ENCODE data around the gene SREBF2. TPM values are rescaled to one million over a fixed set of nuclear protein-coding genes. Genes with fewer than 3 reads are reported as not detected.

The SREBF2 gene
- total RNA-seq, 2 donors from 2014 or later, result 159 to 192 TPM

DNA sequence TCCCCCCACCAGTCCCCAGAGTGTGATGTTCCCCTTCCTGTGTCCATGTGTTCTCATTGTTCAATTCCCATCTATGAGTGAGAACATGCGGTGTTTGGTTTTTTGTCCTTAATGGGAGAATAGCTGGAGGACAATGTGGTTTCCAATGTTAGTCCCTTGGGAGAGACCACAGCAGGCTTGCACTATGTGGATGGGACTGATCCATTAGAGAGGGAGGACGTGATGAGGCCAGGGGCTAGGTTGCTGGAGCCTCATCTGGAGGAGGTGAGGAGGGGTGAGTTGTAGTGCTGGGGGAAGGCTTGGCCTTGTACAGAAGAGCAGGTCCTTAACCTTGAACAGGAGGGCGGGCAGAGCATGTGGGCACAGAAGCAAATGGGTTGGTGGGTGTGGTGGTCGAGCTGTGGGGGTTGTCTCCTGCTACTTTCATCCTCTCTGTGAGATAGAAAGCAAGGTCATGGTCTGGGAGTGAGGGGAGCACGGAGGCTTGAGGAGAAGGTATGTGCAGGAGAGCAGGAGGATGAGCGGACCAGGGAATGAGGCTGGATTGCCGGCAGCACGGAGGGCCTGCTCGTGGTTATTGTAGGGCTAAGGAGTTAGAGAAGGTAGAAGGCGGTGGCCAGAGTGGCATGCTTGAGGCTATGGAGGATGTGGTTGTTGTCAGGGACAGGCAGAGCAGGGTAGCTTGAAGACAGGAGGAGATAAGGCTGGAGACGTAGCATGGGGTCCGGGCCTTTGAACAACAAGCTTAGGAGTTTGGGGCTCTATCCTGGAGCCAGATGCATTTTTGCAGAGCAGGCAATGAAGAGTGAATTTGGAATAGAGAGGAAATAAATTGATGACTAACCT, 11.2 kb upstream of the SREBF2 start:
- Histone ChIP-seq H3K27me3 (no peaks in the 10 kb centered on the region), H3K36me3 (no peaks in the 10 kb centered on the region)
- intact Hi-C loops (cut with DNase I), result loop anchor here (2.0 kb wide), 1 partner anchor 119 kb away; no protein-coding TSS in a partner anchor

DNA sequence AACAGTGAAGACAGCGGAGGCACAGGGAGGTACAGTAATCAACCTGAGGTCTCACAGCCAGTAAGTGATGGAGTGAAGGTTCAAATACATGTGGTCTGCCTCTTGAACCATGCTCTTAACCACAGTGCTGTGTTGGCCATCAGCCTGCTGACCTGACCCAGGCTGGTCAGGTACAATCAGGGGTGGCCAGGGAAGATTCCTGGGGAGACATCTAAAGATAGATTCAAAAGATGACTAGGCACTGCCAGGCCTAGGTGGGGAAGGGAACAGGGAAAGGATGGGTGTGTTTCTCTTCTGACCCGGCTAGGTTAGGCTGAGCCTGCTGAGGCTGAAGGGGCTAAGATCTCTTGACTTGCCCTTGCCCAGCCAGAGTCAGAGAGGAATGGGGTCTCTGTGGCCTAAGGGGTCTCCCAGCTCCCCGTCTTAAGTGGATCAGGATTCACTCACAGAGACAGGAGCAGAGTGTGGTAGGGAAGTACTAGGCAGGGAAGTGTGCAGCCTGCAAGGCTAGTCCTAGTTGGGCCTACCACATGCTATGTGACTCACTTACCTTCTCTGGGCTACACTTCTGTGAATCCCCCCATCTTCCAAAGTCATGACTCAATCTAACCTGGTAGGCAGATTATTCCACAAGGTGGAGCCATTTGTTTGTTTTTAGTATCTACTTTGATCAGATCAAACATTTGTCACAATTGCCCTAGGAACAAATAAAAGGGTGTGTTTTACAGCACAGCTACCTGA, 10.4 kb upstream of the SREBF2 start:
- no peak for DNase-seq
- H3K9ac ChIP-seq (ENCODE audit: low read depth in 2 of 2, low read length in 2 of 2), result no peak overlapping the region
- intact Hi-C loops (cut with DNase I), result loop anchor here (2.0 kb wide), 1 partner anchor 118 kb away; no protein-coding TSS in a partner anchor
- no peak overlapping the region for H3K4me3 ChIP-seq
- peaks cover 7% of the 10 kb centered on the region for H3K4me1 ChIP-seq
- no peak overlapping the region for H3K27ac ChIP-seq
- no peaks in the 10 kb centered on the region for H3K36me3 ChIP-seq
- TF ChIP-seq, protein P1, sequence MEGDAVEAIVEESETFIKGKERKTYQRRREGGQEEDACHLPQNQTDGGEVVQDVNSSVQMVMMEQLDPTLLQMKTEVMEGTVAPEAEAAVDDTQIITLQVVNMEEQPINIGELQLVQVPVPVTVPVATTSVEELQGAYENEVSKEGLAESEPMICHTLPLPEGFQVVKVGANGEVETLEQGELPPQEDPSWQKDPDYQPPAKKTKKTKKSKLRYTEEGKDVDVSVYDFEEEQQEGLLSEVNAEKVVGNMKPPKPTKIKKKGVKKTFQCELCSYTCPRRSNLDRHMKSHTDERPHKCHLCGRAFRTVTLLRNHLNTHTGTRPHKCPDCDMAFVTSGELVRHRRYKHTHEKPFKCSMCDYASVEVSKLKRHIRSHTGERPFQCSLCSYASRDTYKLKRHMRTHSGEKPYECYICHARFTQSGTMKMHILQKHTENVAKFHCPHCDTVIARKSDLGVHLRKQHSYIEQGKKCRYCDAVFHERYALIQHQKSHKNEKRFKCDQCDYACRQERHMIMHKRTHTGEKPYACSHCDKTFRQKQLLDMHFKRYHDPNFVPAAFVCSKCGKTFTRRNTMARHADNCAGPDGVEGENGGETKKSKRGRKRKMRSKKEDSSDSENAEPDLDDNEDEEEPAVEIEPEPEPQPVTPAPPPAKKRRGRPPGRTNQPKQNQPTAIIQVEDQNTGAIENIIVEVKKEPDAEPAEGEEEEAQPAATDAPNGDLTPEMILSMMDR (IDR thresholded peaks at IDR 0.05), result peak; percentile 67
- no peaks in the 10 kb centered on the region for H3K27me3 ChIP-seq
- no peaks in the 10 kb centered on the region for H3K9me3 ChIP-seq

More for the DNA sequence above, 11.2 kb upstream of the SREBF2 start:
- no peaks in the 10 kb centered on the region for H3K9me3 ChIP-seq
- no peak overlapping the region for H3K9ac ChIP-seq (ENCODE audit: low read depth in 2 of 2, low read length in 2 of 2)
- no peak for DNase-seq
- H3K27ac ChIP-seq, result no peak overlapping the region
- H3K4me3 ChIP-seq, result no peak overlapping the region
- TF ChIP-seq, protein P1 (IDR thresholded peaks at IDR 0.05), result no peak
- H3K4me1 ChIP-seq, result peaks cover 3% of the 10 kb centered on the region

DNA sequence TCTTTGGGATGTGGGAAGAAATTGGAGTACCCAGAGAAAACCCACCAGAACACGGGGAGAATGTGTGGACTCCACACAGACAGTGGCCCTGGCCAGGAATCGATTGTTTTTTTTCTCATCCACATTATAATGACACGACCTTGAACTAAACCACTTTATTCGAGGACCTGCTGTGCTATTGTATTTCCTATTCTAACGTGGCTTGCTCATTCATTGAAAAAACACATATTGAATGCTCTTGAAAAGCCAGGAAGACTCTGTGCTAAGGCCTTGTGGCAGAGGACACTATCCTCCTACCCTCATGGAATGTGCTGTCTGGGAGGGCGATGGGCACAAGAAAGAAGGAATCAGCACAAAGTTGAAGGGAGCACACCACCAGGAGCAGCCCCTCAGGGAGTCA, 9.1 kb upstream of the SREBF2 start:
- intact Hi-C loops (cut with DNase I), result loop anchor here (2.0 kb wide), 1 partner anchor 117 kb away; no protein-coding TSS in a partner anchor

DNA sequence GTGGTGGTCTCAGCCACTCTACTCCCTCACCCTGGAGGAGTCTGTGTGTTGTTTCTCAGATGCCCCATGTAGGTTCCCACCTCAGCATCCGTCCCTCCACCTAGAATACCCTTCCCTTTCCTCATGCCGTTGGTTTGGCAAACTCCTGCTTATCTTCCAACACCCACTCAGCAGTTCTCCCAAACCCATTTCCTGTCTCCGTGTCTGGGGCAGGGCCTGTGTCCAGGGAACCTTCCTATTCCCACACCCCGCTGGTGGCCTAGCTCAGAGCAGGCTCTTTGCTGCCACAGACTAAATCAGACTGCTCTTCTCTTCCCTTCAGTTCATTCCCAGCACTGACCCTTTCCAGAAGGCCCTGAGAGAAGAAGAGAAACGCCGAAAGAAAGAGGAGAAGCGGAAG, 7.5 kb upstream of the SREBF2 start:
- TF ChIP-seq, protein P1 (IDR thresholded peaks at IDR 0.05), result no peak
- no peak for DNase-seq

More for the DNA sequence above, 9.1 kb upstream of the SREBF2 start:
- no peak overlapping the region for H3K27ac ChIP-seq
- no peaks in the 10 kb centered on the region for H3K9me3 ChIP-seq
- TF ChIP-seq, protein P1 (IDR thresholded peaks at IDR 0.05), result no peak
- H3K9ac ChIP-seq (ENCODE audit: low read depth in 2 of 2, low read length in 2 of 2), result no peak overlapping the region
- no peaks in the 10 kb centered on the region for H3K36me3 ChIP-seq
- H3K27me3 ChIP-seq, result no peaks in the 10 kb centered on the region
- no peak overlapping the region for H3K4me3 ChIP-seq
- DNase-seq, result no peak
- H3K4me1 ChIP-seq, result peaks cover 7% of the 10 kb centered on the region

DNA sequence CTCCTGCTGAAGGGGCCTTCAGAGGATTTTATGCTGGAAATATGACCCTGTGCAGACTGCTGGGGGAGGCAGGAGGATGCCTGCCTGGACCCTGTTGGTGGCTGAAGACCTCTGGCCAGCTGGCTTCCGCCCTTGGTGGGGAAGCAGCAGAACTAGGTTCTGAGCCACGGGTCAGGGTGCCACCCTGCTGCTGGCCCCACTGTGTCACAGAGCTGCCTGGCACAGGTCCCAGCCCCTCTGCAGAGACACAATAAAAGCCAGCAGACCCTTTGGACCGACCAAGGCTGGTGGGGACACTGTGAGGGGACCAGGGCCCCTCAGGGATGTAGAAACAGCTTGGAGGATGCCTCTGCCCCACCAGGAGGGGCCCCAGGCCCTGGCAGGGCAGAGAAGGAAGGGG, 6.9 kb upstream of the SREBF2 start:
- intact Hi-C loops (cut with DNase I), result no loop called here
- TF ChIP-seq, protein P1 (IDR thresholded peaks at IDR 0.05), result no peak
- Histone ChIP-seq H3K9ac (ENCODE audit: low read depth in 2 of 2, low read length in 2 of 2) (peak overlapping the region in 1 of 2 donors; percentile 41), H3K36me3 (no peaks in the 10 kb centered on the region), H3K4me1 (peaks cover 7% of the 10 kb centered on the region), H3K4me3 (no peak overlapping the region), H3K9me3 (no peaks in the 10 kb centered on the region), H3K27ac (no peak overlapping the region), H3K27me3 (no peaks in the 10 kb centered on the region)
- no peak for DNase-seq

More for the DNA sequence above, 7.5 kb upstream of the SREBF2 start:
- Histone ChIP-seq H3K9ac (ENCODE audit: low read depth in 2 of 2, low read length in 2 of 2) (peak overlapping the region in 1 of 2 donors; percentile 41), H3K4me3 (no peak overlapping the region), H3K9me3 (no peaks in the 10 kb centered on the region), H3K4me1 (peaks cover 7% of the 10 kb centered on the region), H3K27ac (no peak overlapping the region), H3K27me3 (no peaks in the 10 kb centered on the region), H3K36me3 (no peaks in the 10 kb centered on the region)
- intact Hi-C loops (cut with DNase I), result no loop called here

All from colonic mucosa (tissue), 4 donors.